HG03103 (cell line): ENCODE data around the gene ZNF175.
"Not testable (repeated sequence)": the region's sequence is repeated elsewhere in the genome, so short reads cannot be mapped to it uniquely, and the experiment has no call there.

Experiments
- ATAC-seq: cut with Tn5 transposase; IDR thresholded peaks from one replicate; pipeline ENCODE4 v1.9.1; 2021; ENCODE audit warnings: low read depth; ENCODE audit not compliant: unreplicated experiment

Gene ZNF175

DNA sequence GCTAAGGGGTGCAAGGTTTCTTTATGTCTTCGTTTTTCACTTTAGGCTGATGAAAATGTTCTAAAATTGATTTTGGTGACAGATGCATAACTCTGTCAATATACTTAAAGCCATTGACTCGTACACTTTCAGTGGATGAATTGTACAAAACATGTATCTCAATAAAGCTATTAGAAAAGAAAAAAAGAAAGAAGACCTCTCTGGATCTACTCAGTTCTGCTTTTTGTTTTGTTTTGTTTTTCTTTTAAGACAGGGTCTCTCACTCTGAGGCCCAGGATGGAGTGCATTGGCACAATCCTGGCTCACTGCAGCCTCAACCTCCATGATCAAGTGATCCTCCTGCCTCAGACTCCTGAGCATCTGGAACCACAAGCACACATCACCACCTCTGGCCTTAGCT lies 55.6 kb downstream of the ZNF175 start:
- no peak for ATAC-seq

DNA sequence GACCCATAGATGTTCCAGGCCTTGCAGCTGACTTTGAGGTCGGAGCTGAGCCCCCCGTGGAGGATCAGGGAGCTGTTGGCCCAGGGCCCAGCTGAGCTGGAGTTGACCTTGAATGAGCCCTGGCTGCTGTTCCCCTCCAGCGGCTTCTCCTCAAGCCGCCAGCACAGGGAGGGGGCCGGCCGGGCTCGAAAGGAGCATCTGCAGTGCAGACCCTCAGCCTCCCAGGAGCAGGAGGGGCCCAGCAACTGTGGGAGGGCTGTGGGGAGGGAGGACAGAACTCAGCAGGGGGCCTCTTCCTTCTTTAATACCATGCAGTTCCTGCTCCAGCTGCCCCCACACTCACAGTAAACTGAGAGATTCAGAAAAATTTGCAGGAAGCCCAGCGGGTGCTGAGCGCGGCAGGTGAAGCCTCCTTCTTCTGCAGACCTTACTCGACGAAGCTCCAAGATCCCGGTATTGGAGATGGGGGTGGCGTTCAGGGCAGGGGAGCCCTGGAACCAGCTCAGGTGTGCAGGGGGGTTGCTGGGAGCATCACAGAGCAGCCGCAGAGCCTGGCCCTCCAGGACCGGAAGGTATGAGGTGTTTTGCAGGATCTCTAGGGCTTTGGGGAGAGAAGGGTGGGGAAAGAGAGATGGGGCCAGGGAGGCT lies 56.5 kb downstream of the ZNF175 start:
- ATAC-seq = no peak

DNA sequence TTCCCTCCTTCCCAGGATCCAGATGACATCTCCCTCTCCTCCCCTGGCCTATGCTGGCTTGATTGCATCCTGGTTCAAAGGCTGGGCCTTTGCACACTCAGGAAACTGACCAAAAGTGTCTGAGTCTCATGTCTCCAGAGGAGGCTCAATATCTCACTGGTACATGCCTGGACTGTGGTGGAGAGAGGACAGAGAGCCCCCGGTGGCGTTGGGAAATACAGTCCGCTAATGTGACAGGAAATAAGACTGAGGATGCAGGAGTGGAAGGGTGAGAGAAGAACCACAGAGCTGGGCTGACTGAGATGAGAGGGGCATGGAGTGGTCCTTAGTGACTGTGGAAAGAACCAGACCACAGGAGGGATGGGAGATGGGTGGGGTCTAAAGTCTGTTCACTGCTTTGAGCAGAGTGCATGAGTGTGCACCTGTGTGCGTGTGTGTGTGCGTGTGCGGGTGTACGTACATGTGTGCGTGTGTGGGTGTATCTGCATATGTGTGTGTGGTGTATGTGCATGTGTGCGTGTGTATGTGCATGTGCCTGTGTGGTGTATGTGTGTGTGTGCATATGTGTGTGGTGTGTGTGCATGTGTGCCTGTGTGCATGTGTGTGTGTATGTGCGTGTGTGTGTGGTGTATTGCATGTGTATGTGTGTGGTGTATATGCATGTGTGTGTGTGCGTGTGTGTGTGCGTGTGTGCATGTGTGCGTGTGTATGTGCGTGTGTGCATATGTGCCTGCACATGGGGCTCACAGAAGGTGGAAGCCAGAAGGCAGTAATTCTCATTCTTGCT lies 57.3 kb downstream of the ZNF175 start:
- no peak for ATAC-seq

DNA sequence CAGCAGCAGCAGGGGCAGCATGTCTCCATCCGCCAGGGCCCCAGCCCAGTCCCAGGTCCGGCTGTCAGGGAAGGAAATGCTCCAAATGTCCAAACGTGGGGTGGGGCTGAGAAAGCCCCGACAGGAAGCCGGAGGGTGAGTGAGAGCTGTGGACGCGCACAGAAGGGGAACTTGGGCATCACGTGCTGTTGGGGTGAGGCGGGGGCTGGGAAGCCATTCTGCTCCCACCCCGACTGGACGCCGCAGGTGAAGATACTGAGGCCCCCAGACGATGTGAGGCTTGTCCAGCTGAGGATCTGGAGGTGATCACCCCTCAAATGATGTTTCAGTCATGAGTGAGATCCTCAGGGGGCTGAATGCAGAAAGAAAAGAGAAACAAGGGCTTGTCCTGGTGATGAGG lies 59.2 kb downstream of the ZNF175 start, which contains the start of gene SIGLEC5:
Gene SIGLEC5, minus strand, starts transcription at position 87 of the 400 bp plus-strand sequence. Its CDS starts 66 bp downstream, at position 21.
- not testable (repeated sequence) for ATAC-seq

DNA sequence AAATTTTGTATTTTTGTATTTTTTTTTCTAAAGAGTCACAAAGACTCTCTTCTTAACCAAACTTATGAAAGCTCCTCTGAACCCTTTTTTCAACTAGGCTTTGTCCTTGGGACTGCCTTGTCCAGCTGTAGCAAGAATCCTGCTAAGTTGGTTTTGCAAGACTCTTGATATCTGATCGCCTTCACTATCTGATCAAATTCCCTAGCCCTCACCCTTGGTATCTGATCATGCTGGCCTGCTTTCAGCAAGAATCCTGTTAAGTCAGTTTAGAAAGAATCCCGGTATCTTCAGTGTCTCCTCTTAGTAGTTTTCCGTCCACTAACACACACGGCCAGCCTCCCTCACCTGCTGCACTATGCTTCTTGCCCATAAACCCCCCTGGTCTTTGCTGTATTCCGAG lies 61.0 kb downstream of the ZNF175 start:
- no peak for ATAC-seq

DNA sequence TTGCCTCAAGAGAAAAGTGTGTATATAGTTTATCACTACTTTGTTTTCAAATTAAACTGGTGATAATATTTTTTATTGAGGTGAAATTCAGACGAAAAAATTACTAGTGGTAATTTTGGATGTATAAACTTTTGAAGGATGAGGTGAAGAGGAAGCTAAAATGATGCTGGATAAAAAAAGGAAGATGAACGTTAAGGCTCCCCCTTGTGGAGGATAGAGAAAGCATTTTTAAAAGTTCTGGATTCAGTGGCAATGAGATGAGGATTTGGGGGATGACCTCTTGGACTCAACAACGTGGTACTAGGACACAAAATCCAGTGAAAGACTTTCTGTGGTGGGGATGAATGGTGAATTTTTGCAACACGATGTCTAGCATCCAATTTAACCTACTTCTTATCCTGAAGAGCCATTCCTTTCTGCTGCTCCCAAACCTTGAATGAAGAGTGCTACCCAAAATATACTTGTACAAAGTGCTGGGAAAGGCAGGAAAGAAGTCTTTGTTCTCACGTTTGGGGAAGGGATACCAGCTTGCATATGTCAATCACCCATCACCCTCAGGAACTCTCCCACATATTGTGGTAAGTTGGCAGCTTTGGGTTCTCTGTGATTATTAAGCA lies 66.4 kb downstream of the ZNF175 start:
- ATAC-seq = no peak

DNA sequence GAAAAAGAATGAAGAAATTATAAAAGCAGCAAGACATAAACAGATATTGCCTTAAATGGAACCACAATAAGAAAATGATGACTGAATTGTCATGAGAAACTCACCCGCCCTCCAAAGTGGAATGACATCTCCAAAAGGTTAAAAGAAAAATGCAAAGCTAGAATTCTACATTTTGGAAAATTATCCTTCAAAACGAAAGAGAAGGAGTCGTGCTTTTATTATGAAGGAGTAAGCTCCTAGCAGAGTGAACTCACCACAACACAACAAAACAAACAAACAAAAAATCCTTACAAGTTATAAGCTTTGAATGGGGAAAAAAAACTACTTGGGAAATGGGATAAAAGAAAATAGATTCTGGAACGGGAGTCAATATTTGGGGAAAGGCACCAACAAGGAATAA lies 68.8 kb downstream of the ZNF175 start:
- ATAC-seq = no peak

DNA sequence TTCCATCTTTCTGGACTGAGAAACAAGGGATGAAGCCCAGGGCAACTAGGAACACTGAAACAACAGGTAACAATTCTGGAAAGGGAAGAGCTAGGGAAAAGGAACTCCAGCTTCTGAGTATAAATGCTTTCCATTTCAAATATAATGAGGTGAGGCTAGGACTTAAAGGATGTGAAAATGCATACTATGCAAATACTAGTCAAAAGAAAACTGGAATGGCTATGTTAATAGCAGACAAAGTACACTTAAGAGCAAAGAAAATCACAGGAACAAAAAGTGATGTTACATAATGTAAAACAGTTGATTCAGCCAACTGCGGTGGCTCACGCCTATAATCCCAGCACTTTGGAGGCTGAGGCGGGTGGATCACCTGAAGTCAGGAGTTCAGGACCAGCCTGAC lies 69.3 kb downstream of the ZNF175 start:
- ATAC-seq = no peak

DNA sequence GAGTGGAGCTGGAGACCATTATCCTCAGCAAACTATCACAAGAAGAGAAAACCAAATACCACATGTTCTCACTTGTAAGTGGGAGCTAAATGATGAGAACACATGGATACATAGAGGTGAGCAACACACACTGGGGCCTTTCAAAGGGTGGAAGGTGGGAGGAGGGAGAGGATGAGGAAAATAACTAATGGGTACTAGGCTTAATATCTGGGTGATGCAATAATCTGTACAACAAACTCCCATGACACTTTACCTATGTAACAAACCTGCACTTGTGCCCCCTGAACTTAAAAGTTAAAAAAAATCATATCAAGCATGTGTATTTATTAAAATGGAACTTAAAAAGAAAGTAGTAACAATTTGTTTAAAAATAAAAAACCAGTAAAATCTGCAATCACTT lies 70.6 kb downstream of the ZNF175 start:
- no peak for ATAC-seq
